AG04450 (cell line): Measurements from ENCODE around the gene SNED1. TPM values are rescaled to one million over a fixed set of nuclear protein-coding genes. Genes with fewer than 3 reads are reported as not detected.
A peak's percentile ranks its signal among the peaks of the same experiment; 100 is the strongest.
"Not testable (repeated sequence)": the region's sequence is repeated elsewhere in the genome, so short reads cannot be mapped to it uniquely, and the experiment has no call there.

Experiments
- CTCF ChIA-PET: fragments of 300-600, 350-600 bp; formaldehyde crosslinking; extraction: SDS; loops from one replicate; lab custom pipeline; 2022; ENCODE audit warnings: antibody characterized with exemption, inconsistent platforms; lab: Charles Lee
- POLR2A ChIA-PET: fragments of 350-600 bp; formaldehyde crosslinking; extraction: SDS; loops from one replicate; lab custom pipeline; 2021; ENCODE audit warnings: antibody characterized with exemption, inconsistent platforms; lab: Yijun Ruan, JAX
- DNase-seq: peaks from one replicate; pipeline ENCODE4 v3.0.0-alpha.2; 2011; ENCODE audit warnings: low read depth, low spot score
- H3K27ac ChIP-seq: one replicate; pipeline ENCODE4 v1.5.1; 2012; ENCODE audit warnings: low read depth, low read length, control low read depth
- H3K27me3 ChIP-seq: one replicate; pipeline ENCODE4 v1.6.0; 2012; ENCODE audit warnings: low read length; ENCODE audit not compliant: control insufficient read depth, insufficient read depth
- H3K4me3 ChIP-seq: 2 replicates; pipeline ENCODE4 v1.5.1; 2011; ENCODE audit warnings: mild to moderate bottlenecking, low read depth, low read length, control low read depth
- H3K9me3 ChIP-seq: 2 replicates; pipeline ENCODE4 v1.5.1; 2012; ENCODE audit warnings: low read length; ENCODE audit not compliant: control insufficient read depth, insufficient read depth
- polyA plus RNA-seq: library from polyadenylated mRNA; depleted of rRNA; stranded (reverse); fragments of >200 nt; gene quantifications from 2 replicates; pipeline ENCODE4 v1.2.3, GENCODE V29; 2011
- TF ChIP-seq, protein P1 (sequence below): IDR thresholded peaks from 2 replicates; pipeline ENCODE4 v1.5.1; 2011; ENCODE audit warnings: low read depth, low read length, control low read depth, inconsistent platforms

SNED1 gene
- polyA plus RNA-seq, 1 experiment: 1.6 TPM

DNA sequence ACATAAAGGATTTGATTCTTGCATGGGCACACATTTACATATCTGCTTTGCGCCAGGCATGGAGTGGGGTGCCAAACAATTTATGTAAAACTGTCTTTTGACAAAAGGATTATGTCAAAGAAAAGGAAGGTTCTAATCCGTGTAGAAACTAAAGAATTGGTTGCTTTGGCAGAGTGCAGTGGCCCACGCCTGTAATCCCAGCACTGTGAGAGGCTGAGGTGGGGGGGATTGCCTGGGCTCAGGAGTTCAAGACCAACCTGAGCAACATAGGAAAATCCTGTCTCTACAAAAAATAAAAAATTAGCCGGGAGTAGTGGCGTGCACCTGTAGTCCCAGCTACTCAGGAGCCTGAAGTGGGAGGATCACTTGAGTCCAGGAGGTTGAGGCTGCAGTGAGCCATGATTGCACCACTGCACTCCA, 104.8 kb downstream of the SNED1 start:
- DNase-seq: no peak
- Histone ChIP-seq H3K27ac (no peak overlapping the region), H3K4me3 (peak overlapping the region; percentile 83), H3K9me3 (no peaks in the 10 kb centered on the region), H3K27me3 (no peaks in the 10 kb centered on the region)
- TF ChIP-seq, protein P1, sequence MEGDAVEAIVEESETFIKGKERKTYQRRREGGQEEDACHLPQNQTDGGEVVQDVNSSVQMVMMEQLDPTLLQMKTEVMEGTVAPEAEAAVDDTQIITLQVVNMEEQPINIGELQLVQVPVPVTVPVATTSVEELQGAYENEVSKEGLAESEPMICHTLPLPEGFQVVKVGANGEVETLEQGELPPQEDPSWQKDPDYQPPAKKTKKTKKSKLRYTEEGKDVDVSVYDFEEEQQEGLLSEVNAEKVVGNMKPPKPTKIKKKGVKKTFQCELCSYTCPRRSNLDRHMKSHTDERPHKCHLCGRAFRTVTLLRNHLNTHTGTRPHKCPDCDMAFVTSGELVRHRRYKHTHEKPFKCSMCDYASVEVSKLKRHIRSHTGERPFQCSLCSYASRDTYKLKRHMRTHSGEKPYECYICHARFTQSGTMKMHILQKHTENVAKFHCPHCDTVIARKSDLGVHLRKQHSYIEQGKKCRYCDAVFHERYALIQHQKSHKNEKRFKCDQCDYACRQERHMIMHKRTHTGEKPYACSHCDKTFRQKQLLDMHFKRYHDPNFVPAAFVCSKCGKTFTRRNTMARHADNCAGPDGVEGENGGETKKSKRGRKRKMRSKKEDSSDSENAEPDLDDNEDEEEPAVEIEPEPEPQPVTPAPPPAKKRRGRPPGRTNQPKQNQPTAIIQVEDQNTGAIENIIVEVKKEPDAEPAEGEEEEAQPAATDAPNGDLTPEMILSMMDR: no peak
- CTCF ChIA-PET: interaction anchor here (1.5 kb wide), 1 partner anchor 188 kb away, joined by 3 read pairs; no protein-coding TSS in a partner anchor
- POLR2A ChIA-PET: no interaction called here

DNA sequence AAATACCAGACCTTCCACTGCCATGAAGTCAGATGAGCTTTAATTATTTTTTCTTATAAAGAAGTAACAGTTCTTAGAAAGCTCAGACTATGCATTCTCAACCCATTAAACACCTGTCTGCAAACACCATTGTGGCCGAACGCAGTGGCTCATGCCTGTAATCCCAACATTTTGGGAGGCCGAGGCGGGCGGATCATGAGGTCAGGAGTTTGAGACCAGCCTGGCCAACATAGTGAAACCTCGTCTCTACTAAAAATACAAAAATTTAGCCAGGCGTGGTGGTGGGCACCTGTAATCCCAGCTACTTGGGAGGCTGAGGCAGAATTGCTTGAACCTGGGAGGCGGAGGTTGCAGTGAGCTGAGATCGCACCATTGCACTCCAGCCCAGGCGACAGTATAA, 106.2 kb downstream of the SNED1 start:
- H3K9me3 ChIP-seq, H3K27ac ChIP-seq, H3K27me3 ChIP-seq, DNase-seq, POLR2A ChIA-PET, H3K4me3 ChIP-seq: not testable (repeated sequence)
- CTCF ChIA-PET: interaction anchor here (1.2 kb wide), 1 partner anchor 264 kb away, joined by 3 read pairs; no protein-coding TSS in a partner anchor

DNA sequence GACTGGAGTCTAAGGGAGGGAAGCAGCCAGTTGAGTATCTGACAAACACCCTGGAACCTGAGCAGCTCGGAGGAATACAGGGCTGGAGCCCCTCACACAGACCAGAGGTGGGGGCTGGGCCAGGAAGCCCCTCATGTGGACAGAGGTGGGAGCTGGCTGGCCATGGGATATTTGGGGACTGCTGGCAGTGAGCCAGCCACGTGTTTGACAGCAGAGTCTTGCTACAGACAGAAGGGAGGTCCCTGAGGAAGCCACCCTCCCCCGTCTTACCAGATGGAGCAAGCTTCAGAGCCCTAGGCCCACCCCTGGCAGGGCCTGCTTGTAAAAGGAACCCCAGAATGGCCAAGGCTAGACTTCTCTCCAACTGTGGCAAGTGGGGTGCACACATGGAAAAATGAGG, 107.2 kb downstream of the SNED1 start:
- Histone ChIP-seq H3K27ac (no peak overlapping the region), H3K27me3 (no peaks in the 10 kb centered on the region), H3K9me3 (no peaks in the 10 kb centered on the region), H3K4me3 (no peak overlapping the region)
- ChIA-PET CTCF (no interaction called here), POLR2A (no interaction called here)
- TF ChIP-seq, protein P1: no peak
- no peak for DNase-seq

DNA sequence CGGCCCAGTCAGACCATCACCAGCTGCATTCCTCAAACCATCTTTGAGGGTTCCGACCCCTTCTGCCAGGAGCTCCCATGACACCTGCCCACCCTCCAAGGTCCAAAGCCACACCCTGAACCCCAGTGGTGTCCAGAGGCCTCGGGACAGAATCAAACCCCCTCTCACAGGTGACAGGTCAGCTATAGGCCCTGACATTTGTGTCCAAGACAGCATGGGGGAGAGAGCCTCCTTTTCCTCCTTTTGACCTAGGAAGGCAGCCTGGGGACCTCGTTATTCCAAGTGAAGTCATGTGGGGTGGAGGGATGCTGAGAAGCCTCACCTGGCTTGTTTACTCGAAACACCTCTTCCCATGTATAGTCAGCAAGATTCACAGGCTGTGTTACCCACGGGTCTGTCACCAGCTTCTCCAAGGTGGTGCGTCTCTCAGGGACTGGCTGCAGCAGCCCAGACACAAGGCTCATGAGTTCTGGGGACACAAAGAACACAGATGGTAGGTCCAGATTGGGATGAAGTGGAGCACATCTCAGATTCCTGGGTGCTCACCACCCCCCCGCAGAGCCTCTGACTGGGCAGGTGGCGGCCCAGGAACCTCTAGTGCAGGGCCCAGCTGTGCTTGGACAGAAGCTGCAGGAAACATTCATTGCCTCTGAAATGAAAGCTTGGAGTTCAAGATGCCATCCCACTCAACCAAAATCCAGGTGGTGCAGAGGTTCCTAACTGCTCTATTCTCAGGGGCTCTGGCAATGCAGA, 108.8 kb downstream of the SNED1 start:
- H3K27ac ChIP-seq: no peak overlapping the region
- POLR2A ChIA-PET: no interaction called here
- TF ChIP-seq, protein P1: no peak
- no peak overlapping the region for H3K4me3 ChIP-seq
- no peaks in the 10 kb centered on the region for H3K9me3 ChIP-seq
- H3K27me3 ChIP-seq: no peaks in the 10 kb centered on the region
- CTCF ChIA-PET: no interaction called here
- DNase-seq: no peak

DNA sequence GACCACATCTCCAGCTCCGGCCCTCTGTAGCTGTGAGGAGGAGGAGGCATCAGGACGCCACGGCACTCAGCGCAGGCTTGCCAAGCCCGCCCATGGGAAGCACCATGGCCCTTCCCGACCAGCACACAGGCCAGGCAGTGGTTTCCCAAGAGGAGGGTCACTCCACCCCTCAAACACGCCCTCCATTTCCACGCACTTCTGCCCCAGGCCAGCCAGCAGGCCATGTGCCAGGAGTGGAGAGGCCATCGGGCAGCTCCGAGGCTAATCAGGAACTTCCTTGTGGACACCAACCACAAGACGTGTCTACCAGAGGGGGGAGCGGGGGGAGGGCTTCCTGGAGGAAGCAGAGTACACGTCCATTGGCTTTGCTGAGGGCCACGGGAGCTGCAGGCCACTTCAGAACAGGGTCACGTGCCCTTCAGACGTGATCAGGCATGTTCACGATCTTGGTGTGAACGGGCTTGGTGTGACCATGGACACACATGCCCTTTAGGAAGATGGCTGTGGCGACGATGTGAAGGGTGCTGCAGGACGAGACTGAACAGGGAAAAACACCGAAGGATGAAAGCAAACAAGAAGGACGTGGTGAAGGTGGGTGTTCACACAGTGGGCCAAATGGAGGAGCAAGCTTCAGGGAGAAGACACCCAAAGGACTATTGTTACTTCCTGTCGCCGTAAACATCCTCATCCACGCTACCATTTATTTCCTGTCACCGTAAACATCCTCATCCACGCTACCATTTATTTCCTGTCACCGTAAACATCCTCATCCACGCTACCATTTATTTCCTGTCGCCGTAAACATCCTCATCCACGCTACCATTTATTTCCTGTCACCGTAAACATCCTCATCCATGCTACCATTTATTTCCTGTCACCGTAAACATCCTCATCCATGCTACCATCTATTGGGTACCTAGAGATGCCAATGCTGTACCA, 110.1 kb downstream of the SNED1 start:
- Histone ChIP-seq H3K9me3 (no peaks in the 10 kb centered on the region), H3K4me3 (no peak overlapping the region), H3K27me3 (no peaks in the 10 kb centered on the region), H3K27ac (no peak overlapping the region)
- DNase-seq: no peak
- POLR2A ChIA-PET: no interaction called here
- TF ChIP-seq, protein P1: no peak
- CTCF ChIA-PET: no interaction called here
